ENCODE measurements around the gene KRTAP4-7.

- TF ChIP-seq CTCF (conservative IDR thresholded peaks at IDR 0.05; ENCODE audit: low read depth in 2 of 2) = no peak
- TF ChIP-seq EZH2phosphoT487 (IDR thresholded peaks at IDR 0.05; ENCODE audit: unreplicated experiment) = no peak
- no peak for TF ChIP-seq JUNB (IDR thresholded peaks at IDR 0.05; ENCODE audit: unreplicated experiment)
- no peak for TF ChIP-seq EZH2 (IDR thresholded peaks at IDR 0.05; ENCODE audit: low read depth, unreplicated experiment)
- TF ChIP-seq CREB1 (CRISPR knock-in tag; IDR thresholded peaks at IDR 0.05; ENCODE audit: low read depth) = no peak
- TF ChIP-seq POLR2AphosphoS5 (IDR thresholded peaks at IDR 0.05; ENCODE audit: low read depth) = no peak
- TF ChIP-seq, protein P1, sequence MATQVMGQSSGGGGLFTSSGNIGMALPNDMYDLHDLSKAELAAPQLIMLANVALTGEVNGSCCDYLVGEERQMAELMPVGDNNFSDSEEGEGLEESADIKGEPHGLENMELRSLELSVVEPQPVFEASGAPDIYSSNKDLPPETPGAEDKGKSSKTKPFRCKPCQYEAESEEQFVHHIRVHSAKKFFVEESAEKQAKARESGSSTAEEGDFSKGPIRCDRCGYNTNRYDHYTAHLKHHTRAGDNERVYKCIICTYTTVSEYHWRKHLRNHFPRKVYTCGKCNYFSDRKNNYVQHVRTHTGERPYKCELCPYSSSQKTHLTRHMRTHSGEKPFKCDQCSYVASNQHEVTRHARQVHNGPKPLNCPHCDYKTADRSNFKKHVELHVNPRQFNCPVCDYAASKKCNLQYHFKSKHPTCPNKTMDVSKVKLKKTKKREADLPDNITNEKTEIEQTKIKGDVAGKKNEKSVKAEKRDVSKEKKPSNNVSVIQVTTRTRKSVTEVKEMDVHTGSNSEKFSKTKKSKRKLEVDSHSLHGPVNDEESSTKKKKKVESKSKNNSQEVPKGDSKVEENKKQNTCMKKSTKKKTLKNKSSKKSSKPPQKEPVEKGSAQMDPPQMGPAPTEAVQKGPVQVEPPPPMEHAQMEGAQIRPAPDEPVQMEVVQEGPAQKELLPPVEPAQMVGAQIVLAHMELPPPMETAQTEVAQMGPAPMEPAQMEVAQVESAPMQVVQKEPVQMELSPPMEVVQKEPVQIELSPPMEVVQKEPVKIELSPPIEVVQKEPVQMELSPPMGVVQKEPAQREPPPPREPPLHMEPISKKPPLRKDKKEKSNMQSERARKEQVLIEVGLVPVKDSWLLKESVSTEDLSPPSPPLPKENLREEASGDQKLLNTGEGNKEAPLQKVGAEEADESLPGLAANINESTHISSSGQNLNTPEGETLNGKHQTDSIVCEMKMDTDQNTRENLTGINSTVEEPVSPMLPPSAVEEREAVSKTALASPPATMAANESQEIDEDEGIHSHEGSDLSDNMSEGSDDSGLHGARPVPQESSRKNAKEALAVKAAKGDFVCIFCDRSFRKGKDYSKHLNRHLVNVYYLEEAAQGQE (IDR thresholded peaks at IDR 0.05; ENCODE audit: unreplicated experiment) = no peak
- TF ChIP-seq, protein P2, sequence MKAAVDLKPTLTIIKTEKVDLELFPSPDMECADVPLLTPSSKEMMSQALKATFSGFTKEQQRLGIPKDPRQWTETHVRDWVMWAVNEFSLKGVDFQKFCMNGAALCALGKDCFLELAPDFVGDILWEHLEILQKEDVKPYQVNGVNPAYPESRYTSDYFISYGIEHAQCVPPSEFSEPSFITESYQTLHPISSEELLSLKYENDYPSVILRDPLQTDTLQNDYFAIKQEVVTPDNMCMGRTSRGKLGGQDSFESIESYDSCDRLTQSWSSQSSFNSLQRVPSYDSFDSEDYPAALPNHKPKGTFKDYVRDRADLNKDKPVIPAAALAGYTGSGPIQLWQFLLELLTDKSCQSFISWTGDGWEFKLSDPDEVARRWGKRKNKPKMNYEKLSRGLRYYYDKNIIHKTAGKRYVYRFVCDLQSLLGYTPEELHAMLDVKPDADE (IDR thresholded peaks at IDR 0.05) = no peak
- no peak for TF ChIP-seq ZNF462 (CRISPR knock-in tag; IDR thresholded peaks at IDR 0.05)
- TF ChIP-seq STAT1 (IDR thresholded peaks at IDR 0.05; ENCODE audit: unreplicated experiment) = no peak
- no peak for TF ChIP-seq ZNF331 (CRISPR knock-in tag; IDR thresholded peaks at IDR 0.05; ENCODE audit: low read depth)
These were observed 27.4 kb downstream of the KRTAP4-7 start for GRCh38 chr17:41111151-41111885.

Data from GM23338 (cell line).